HEK293T (cell line): ENCODE measurements around the gene MYORG.

Experiments used
- ARNT ChIP-seq: fragments of 450-650 bp; IDR thresholded peaks from 2 replicates; pipeline ENCODE4 v1.6.1; 2017; ENCODE audit warnings: mild to moderate bottlenecking
- BHLHE40 ChIP-seq: fragments of 450-650 bp; IDR thresholded peaks from 2 replicates; pipeline ENCODE4 v1.6.1; 2016; ENCODE audit warnings: mild to moderate bottlenecking, moderate library complexity, borderline replicate concordance
- FOXA1 ChIP-seq: fragments of 450-650 bp; IDR thresholded peaks from 2 replicates; pipeline ENCODE4 v1.6.1; 2016; ENCODE audit warnings: mild to moderate bottlenecking
- FOXK2 ChIP-seq: fragments of 450-650 bp; IDR thresholded peaks from 2 replicates; pipeline ENCODE4 v1.6.1; 2016; ENCODE audit warnings: mild to moderate bottlenecking
- HDGF ChIP-seq: fragments of 450-650 bp; IDR thresholded peaks from 2 replicates; pipeline ENCODE4 v1.6.1; 2017; ENCODE audit warnings: antibody characterized with exemption, borderline replicate concordance
- LEF1 ChIP-seq: fragments of 450-650 bp; IDR thresholded peaks from 2 replicates; pipeline ENCODE4 v1.6.1; 2017; ENCODE audit warnings: mild to moderate bottlenecking, borderline replicate concordance
- NFRKB ChIP-seq: fragments of 450-650 bp; IDR thresholded peaks from 2 replicates; pipeline ENCODE4 v1.6.1; 2016; ENCODE audit warnings: mild to moderate bottlenecking, moderate library complexity
- ZNF384 ChIP-seq: fragments of 450-650 bp; IDR thresholded peaks from 2 replicates; pipeline ENCODE4 v1.6.1; 2016

DNA sequence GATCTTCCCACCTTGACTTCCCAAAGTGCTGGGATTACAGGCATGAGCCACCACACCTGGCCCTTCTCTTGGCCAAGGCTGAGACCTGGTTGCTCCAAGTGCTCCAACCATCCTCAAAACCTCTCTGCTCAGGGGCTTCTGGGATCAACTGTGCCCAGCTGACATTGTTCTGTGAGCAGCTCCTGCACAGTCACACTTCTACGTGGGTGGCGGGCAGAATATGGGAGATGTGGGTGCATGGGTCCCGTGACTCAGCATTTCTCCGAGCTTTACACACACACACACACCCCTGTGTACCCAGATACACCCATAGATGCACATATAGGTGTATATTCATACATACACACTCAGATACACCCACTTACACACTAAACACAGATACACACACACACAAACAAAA lies 10.5 kb upstream of the MYORG start:
- TF ChIP-seq NFRKB: no peak
- TF ChIP-seq ZNF384: no peak
- no peak for TF ChIP-seq FOXA1
- TF ChIP-seq FOXK2: no peak
- TF ChIP-seq LEF1: no peak
- TF ChIP-seq BHLHE40: no peak
- TF ChIP-seq ARNT: no peak
- no peak for TF ChIP-seq HDGF
